GM21825 (cell line): ENCODE data around the gene CMYA5.

Source experiments
- ATAC-seq: cut with Tn5 transposase; IDR thresholded peaks from one replicate; pipeline ENCODE4 v1.9.1; 2021; ENCODE audit warnings: mild to moderate bottlenecking, moderate library complexity; ENCODE audit not compliant: unreplicated experiment

The CMYA5 gene

GRCh38 chr5:79793304-79793703 is 103.7 kb downstream of the CMYA5 start:
- no peak for ATAC-seq

DNA sequence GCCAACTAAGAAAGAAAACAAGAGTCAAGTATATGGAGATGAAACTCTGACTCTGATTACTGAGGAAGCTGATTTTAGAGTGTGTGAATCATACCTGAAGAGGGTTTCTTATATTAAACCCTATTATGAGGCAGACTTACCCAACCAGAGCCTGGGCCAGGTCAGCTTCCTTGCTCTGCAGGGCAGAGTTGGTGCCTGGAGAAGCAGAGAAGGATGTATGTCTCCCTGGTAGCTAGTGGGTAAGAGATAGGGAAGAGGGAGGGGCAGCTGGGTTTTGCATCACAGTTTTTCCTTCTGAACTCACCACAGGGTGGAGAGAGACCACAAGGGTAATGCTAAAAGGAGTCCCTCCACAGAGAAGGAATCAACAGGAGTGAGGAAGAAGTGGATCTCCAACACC is 104.1 kb downstream of the CMYA5 start:
- no peak for ATAC-seq

- ATAC-seq, result no peak
Measured at GRCh38 chr5:79794347-79794746, 104.7 kb downstream of the CMYA5 start.

- ATAC-seq, result no peak
Measured at GRCh38 chr5:79795764-79796398, 106.2 kb downstream of the CMYA5 start.

DNA sequence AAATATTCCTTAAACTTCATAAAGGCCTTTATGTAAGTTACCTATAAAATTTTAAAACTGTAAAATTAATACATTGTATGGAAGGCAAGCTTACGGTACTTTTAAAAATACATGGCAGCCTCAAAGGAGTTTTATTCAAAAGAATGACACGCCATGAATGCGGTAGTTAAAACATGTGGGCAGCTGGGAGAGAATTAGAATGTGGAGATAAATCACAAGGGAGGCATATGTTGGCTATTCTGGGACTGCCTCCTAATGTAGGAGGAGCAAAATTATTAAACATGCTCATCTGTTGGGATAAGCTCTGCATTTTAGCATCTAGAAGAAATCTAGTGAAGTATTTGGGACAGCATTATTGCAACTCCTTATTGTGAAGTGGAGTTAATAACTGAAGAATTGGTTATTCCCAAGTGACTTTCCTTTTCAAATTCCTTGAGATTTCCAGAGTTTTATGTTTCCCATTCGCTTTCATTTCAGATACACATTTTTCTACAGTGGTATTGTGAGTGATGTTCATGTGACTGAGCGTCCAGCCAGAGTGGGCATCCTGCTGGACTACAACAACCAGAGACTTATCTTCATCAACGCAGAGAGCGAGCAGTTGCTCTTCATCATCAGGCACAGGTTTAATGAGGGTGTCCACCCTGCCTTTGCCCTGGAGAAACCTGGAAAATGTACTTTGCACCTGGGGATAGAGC is 109.4 kb downstream of the CMYA5 start:
- ATAC-seq, result no peak

DNA sequence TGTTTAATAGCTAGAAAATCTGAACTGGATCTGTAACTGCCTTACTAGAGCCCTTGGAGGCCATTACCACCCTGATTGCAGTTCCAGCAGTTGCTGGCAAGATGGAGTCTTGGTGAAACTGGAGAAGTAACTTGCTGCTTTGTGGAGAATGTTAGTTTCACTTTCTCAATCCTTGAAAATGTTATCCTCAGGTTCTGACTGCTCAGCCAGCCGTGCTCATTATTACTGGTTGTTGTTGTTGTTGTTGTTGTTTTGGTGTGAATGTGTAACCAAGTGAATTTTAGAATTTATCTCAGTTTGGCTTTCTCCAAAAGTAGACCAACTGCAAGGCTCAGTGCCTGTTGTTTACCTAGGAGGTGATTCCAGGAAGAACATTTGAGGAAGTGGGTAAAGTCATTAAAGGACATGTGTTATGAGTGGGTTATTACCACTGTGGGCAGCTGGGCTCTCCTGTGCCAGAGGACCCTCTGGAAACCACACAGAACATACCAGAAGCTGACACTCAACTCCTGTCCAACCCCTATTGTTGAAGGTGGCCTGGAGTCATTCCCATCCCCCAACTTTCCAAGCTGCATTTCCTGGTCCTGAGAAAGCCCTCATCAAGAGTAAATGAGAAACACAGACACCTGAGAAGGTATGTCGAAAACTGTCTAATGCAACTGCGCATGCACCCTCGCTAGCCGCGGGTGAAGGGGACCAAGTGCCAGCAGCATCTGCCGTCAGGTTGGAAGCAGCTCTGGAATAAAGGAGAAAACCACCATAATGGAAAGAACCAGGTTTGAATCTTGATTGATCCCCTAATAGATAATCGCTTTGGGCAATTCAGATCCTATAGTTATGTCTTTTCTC is 111.6 kb downstream of the CMYA5 start:
- ATAC-seq, result no peak

DNA sequence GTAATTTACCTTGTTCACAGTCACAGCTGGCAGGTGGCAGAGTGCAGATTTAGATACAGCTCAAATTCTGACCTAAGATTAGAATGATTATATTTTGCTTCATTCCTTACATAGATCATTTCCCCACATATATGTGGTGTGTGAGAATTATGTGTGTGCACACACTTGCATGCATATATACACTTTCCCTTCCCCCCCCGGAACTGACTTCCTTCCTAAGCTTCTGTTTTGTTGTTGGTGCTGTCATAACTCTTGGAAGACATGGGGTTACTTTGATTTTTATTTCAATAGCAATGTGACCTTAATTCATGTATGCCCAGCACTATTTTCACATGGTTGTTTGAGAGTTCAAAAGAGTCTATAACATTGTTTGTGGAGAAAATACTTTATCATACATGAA is 112.8 kb downstream of the CMYA5 start:
- ATAC-seq, result no peak

DNA sequence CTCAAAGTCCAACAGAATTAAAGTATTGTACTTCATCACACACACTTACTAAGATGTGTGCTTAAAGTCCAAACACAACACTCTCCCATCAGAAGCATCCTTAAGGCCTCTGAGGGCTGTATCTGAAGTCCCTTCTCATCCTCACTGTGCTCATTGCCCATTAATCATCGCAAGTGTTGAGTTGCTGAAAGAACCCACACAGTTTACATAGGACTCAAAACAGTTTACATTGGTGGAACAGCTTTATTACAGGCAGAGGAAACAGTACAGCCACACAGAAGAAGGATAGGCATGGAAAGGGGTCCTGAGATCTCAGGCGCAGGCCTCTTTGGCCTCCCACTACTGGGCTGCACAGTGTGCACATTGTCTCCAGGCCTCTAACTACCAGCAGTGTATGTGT is 113.4 kb downstream of the CMYA5 start:
- no peak for ATAC-seq

DNA sequence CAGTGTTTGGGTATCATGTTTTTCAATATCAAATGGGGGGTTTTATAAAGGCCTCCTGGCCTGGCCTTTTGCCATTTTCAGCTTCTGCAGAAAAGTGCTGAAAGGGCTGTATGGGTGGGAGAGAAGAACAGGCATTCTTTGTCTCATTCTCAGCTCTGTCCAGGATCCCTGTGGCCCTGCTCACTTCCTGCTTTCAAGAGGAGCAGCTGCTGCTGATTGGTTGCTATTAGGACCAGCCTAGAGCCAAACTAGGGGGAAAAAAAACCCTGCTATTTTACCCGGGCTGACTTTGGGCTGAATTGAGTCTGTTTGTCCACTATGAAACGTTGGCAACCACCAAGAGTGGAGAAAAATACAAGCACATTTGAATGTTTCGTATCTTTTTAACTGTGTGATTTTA is 117.1 kb downstream of the CMYA5 start:
- no peak for ATAC-seq

DNA sequence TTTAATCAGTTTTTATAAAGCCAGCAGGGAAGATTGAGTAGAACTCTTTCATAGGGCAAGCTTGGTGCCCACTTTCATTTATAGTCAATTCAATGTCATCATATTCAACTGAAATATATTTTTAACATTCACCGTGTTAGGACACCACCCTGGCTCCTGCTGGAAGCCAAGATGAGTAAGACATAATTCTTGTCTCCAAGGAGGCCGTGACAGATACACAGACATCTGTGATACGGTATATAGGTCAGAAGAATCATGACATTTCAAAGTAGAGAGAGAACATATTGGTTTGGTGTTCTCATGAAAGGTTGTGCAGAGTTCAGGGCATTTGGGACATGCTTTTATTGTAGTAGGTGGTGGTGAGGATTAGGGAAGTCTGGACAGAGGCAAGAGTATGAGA is 120.1 kb downstream of the CMYA5 start:
- no peak for ATAC-seq

DNA sequence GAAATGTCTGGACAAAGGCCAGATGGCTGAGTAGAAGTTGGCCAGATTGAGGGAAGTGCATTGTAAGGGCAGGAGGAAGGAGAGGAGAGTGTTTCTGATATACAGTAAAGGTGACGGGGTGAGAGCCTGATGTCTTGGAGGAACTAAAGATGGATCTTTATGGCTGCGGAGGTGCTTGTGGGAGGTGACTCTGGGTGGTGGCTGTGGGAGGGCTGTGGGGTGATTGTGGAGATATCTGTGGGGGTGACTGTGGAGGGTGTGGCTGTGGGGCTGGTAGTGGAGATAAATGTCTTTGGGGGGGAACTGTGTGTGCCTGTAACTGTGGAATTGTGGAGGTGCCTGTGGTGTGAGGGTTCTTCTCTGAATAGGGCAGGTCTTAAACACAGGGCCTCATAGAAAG is 121.4 kb downstream of the CMYA5 start:
- ATAC-seq, result no peak

DNA sequence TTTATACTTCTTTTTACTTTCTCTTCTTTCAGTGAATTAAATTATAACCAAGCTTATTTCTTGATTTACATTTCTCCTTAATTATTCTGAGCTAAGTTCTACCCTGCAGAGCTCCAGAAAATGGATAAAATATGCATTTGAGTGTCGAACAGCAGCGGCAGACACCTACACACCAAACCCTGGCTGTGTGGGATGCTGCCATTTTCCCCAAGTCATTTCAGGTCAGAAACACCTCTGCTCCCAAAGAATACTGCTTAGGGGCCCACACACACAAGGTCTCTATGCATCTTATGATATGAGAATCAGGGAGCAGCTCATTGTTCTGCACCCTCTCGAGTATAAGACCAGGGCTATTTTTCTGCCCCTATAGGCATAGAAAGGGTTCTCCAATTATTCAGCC is 122.3 kb downstream of the CMYA5 start:
- no peak for ATAC-seq

GRCh38 chr5:79814699-79815098 is 125.1 kb downstream of the CMYA5 start:
- no peak for ATAC-seq

GRCh38 chr5:79816014-79816413 is 126.4 kb downstream of the CMYA5 start:
- ATAC-seq, result no peak

- no peak for ATAC-seq
Measured at GRCh38 chr5:79820648-79821047, 131.0 kb downstream of the CMYA5 start.

GRCh38 chr5:79824444-79824843 is 134.8 kb downstream of the CMYA5 start:
- no peak for ATAC-seq

GRCh38 chr5:79825802-79826201 is 136.2 kb downstream of the CMYA5 start:
- ATAC-seq, result no peak

DNA sequence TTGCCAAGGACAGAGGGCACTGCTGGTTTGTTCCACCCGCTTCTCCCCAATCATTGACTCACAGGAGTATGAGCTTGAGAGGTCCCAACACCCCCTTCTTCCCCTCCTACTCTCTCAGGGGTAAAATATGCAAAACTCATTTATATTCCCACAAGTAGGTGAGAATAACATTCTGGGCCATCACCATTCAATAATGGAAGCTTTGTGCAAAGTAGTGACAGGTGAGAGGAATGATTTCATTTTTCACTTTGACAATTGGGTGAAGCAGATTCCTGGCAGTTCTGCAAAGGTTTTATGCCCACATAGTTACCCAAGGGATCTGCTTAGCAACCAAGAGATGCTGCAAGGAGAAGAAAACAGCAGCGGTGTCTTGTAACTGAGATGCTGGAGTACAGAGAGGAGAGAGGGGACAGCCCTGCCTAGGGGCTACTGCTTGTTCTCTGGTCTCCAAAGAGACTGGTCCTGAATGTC is 137.6 kb downstream of the CMYA5 start:
- ATAC-seq, result no peak

DNA sequence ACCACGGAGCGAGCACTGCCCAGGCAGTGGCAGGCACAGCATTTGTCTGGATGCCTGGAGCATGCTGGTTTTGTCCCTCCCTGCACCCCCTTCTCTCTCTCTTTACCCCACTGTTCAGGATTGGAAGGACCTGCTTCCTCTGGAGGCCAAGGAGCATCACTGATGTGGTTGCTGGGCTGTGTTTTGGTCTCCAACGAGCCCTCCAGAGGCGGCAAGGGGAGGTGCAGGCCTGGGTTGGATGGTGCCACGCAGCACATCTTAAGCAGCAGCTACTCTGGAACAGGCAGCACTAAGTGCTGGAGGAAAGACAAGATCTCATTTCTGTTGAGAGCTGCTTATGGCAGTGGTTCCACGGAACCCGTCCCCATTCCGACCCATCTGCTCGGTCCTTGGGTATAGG is 139.6 kb downstream of the CMYA5 start:
- ATAC-seq, result no peak

DNA sequence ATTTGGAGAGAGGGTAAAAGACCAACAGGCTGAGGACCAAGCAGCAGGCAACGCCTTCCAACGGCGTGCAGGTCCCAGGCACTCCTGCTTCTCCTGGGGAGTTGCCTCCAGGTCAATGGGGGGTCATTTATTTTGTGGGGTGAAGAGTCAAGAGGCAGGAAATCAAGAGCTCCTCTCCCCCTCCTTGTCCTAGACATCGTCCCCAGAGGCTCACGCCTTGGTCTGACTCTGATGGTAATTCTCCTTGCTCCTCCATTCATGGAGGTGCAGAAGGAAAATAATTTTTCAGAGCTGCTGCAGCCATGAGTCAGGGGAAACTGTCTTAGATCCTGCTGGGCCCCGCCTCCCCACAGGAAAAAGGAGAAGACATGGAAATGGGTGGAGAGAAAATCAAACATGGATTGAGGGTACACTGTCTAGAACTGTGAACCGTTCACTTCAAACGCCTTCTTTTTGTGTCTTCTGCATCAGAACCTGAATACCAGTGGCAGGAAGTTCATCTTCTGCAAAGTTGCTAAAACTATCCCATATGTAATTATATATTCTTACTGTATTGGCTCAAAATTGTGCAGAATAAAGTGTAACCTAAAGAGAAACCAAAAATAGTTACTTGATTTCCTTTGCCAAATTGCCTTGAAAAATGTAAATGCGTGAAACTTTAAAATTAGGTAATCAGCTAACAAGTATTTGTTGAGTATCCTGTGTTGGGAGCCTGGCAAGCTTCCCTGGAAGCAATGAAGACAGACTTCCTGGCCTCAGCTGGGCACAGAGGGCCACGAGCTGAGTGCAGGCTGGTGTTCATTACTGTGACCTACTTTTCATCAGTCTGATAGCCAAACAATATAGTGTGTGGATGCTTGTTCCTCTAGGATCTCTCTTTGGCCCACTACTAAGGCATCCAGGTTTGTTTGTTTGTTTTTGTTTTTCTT is 142.0 kb downstream of the CMYA5 start:
- no peak for ATAC-seq

DNA sequence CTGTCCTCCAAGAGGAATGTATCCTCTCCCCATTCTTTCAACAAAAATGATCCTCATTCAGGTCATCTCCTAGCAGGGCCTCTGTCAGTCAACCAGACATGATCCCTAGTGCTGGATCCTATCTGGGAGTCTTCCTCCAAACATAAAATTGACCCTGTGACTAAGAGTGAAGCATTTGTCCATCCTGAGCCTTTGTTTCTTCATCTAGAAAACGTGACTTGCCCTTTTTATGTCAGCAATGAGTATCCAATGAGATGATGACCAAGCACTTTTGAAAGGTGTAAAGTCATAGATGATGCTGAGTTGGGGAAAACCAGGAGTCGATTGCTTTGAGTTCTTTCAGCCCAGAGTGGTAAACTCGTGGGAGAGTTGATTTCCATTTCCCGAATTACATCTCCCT is 143.3 kb downstream of the CMYA5 start:
- no peak for ATAC-seq
